GM21786 (cell line): ENCODE data around the gene ACCSL.

Experiments used
- ATAC-seq: cut with Tn5 transposase; IDR thresholded peaks from one replicate; pipeline ENCODE4 v1.9.1; 2021; ENCODE audit not compliant: unreplicated experiment

The ACCSL gene

DNA sequence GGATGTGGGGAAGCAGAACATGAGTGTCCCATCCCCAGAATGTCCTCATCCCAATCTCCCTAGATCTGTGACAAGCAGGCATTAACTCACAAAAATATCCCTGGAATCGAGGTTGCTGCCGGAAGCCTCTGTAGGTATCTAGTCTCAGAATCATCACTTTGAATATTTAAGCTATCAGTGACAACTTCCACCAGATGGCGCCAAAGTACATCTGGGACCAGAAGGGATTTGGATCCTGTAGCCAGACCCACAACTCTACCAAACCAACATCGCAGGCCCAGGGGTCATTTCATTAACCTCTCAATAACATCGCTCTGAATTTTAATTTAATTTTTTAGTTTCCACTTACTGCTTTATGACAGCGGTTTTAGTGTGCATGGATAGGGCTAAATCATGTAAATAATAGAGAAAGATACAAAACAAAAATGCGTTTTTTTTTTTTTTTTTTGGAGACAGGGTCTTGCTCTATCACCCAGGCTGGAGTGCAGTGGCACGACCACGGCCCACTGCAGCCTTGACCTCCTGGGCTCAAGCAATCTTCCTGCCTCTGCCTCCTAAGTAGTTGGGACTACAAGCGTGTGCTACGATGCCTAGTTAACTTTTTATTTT, 46.6 kb downstream of the ACCSL start:
- ATAC-seq = peak; percentile 57

DNA sequence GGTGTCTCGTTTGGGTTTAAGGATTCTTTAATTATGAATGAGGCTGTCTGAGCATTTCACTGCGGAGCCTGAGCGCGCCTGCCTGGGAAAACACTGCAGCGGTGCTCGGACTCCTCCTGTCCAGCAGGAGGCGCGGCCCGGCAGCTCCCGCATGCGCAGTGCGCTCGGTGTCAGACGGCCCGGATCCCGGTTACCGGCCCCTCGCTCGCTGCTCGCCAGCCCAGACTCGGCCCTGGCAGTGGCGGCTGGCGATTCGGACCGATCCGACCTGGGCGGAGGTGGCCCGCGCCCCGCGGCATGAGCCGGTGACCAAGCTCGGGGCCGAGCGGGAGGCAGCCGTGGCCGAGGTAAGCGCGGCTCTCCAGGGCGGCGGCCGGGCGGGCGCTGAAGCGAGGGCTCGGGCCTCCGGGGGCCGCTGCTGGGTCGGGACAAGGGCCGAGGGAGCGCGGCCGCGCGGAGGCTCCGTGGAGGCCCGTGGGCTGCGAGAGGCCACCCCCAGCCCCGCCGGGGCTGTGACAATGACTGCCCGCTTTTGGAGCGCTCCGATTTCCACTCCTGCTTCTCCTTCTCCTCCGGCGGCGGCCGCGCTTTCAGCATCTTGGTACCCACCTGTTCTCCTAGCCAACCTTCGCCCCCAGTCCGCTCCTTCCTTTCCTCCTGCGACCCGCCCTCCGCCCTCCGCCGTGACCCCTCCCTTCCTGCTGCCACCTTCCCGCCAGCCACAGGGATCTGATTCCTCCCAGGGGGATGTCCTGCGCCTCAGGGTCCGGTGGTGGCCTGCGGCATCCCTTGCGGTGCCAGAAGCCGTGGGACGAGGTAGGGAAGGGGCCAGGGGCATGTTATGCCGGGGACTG, 48.0 kb downstream of the ACCSL start, which contains the start of gene EXT2:
Gene EXT2, plus strand, starts transcription at position 173 of the 854 bp plus-strand sequence. CDS start 12,035 bp downstream, outside the sequence.
- ATAC-seq = peak; percentile 86

DNA sequence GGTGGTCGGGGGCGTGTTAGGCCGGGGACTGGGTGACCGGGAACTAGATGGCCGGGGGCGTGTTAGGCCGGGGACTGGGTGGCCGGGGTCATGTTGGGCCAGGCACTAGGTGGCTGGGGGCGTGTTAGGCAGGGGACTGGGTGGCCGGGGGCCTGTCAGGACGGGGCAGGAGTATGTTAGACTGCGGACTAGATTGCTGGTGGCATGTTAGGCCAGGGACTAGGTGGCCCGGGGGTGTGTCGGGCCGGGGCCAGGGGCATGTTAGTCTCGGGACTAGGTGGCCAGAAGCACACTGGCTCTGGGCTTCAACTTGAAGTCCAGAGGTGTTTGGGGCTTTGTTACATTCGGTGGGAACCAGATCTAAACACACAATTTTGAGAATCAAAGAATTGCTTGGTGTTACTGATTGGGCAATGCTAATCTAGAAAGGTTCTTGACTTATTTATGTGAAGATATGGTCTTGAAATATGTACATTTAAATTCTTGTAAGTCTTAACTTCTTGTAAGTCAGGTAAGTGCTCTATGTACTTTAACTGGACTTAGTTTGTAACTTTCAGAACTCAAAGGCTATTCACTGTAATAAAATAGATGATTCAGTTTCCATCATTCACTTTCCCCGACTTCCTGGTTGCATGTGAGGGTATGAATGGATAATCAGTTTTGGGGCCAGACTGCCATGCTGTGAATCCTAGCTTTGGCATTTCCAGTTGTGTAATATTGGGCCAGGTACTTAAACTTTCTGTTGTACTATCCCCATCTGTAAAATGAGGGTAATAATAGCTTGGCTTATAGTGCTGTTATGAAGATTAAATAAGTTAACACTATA, 48.8 kb downstream of the ACCSL start:
- ATAC-seq = no peak

DNA sequence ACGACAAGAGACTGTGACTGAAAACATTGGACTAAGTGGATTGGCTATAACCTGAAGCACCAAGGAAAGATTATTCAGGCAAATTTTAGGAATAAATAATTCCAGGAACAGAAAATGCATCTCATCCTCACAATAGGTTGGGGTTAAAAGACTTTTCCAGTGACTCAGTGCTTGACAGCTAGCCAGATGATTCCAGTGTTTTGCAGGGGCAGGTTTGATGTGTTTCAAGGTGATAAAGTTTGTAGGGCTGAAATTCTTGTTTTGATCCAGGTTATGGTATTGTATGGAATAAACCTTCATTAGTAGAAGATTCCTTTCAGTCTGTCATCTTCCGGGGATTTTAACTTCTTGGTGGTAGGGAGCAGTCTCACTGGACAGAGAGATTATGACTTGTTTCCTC, 50.0 kb downstream of the ACCSL start:
- ATAC-seq = no peak

DNA sequence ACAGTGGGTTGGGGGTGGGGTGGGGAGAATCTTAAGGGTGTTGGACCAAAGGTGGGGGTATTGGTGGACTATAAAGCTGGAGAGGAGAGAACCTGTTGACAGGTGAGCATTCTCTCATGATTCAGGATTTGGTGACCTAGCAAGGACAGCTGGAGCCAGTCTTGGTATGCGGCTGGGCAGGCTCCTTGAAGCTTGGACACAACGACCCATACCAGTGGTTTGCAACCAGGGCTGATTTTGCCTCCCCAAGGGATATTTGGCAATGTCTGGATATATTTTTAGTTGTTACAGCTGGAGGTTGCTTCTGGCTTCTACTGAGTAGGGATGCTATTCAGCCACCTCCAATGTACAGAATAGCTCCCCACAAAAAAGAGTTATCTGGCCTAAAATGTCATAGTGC, 53.3 kb downstream of the ACCSL start:
- no peak for ATAC-seq

DNA sequence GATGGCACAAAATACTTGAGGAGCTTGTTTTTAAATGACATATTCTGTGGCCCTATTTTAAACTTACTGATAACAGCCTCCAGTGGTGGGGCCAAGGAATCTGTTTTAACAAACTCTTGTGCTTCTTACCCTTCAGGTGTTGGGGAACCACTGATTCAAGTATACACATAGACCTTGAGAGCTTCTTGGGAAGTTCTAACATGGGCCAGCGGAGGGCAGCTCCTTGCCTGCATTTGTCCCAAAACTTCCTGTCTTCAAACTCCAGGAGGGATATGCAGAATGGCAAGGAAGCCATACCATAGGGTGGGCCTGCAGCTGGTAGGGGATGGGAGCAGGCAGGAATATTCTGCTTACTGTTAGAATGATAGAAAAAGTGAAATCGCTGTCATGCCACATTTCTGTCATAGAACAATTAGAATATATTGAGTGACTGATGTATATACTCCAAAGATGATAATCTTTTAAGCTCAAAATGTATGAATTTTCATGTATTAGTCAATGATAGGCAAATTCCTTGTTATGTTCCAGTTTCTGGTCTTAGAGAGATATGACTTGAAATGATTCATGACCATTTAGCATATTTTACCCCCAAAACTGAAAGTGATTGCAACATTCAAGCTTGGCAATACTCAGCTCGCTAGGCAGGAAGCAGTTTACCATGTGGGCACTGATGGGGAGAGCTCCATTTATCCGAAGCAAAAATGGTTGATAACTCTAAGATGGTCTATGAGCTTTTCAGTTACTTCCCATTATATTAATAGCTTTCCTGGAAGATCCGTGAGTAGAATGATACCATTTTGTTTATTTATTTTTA, 56.9 kb downstream of the ACCSL start:
- no peak for ATAC-seq

DNA sequence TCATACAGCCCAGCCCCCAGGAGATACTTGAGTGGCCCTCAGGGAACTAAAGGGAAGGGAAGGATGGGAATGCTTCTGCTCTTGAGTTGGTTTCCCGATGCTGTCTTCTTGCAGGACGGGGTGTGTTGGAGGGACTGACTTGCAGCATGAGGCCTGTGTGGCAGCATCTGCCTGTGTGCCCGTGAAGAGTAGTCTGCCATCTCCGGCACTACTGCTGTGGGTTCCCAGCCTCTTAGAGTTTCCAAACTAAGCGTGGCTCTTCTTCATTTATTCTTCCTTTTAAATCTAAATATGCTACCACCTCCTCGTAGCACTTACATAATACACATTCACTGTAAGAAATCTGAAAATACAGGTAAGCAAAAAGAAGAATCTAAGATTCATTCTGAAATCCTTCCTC, 60.5 kb downstream of the ACCSL start:
- no peak for ATAC-seq
